Measurements from ENCODE around the gene SIK3.

DNA sequence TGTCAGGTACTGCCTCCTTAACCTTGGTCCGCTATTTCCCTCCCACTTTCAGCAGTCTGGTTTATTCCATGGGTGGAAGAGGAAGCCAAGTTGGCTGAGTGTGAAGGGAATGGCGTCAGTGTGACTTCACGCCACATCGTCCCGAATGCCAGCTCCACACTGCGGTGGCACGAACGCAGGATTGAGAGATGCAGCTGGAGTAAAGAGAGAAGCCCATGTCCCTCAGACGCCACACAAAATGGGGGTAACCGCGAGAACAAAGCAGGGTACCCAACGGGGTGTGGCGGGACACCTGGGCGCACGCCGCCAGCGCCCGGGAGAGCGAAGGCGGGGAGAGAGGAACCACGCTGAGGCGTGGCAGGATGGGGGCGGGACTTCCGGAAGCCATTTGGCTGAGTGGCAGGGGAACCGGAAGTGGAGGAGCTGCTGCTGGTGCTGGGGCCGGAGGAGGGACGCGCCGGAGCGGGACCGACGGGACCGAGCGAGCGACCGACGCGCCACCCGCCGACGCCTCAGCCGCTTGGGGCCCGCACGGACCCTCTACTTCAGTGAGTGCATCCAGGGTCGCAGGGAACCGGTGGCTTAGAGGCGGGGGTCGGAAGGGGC lies 45.7 kb upstream of the SIK3 start, which contains the start of gene PAFAH1B2:
- TF ChIP-seq EGR1 (IDR thresholded peaks at IDR 0.05), result no peak; the same call in 1 of the 2 replicates
- TF ChIP-seq MAX (IDR thresholded peaks at IDR 0.05), result peak; percentile 95
